Caco-2 (cell line): ENCODE measurements around the gene RFPL1. TPM values are rescaled to one million over a fixed set of nuclear protein-coding genes. Genes with fewer than 3 reads are reported as not detected.

ENCODE experiments used
- BruUV-seq: library from RNA; stranded (reverse); fragments of 400-500 nt; replicated peaks from 2 replicates; lab custom pipeline; 2021; lab: Mats Ljungman, UMichigan
- CTCF ChIA-PET: fragments of 300-600 bp; sonication (Branson Sonifier 250); formaldehyde crosslinking; loops from one replicate; lab custom pipeline; 2022; ENCODE audit warnings: antibody characterized with exemption; lab: Charles Lee
- POLR2A ChIA-PET: fragments of 300-600 bp; sonication (Branson Sonifier 250); formaldehyde crosslinking; loops from one replicate; lab custom pipeline; 2022; ENCODE audit warnings: antibody characterized with exemption; lab: Charles Lee
- DNase-seq, 2 experiments: peaks; one replicate each; pipeline versions ENCODE4 v3.0.0 to v3.0.0-alpha.2; 2020 to 2022
- H3K27me3 ChIP-seq: replicated peaks from 2 replicates; pipeline ENCODE4 v1.6.0; 2011; ENCODE audit warnings: low read length; ENCODE audit not compliant: control insufficient read depth, insufficient read depth
- H3K36me3 ChIP-seq: 2 replicates; pipeline ENCODE4 v1.5.1; 2011; ENCODE audit warnings: low read length; ENCODE audit not compliant: control insufficient read depth, insufficient read depth
- H3K4me1 ChIP-seq: fragments of 250-450 bp; sonication (Bioruptor Pico); 2 replicates; pipeline ENCODE4 v1.5.1; 2020; ENCODE audit warnings: mild to moderate bottlenecking
- H3K4me3 ChIP-seq: 2 replicates; pipeline ENCODE4 v1.5.1; 2011; ENCODE audit warnings: low read depth, mild to moderate bottlenecking, control low read depth, low read length
- H3K9me3 ChIP-seq: fragments of 250-450 bp; sonication (Bioruptor Pico); 2 replicates; pipeline ENCODE4 v1.5.1; 2020; ENCODE audit warnings: mild to moderate bottlenecking, moderate library complexity
- H3K27ac Mint-ChIP-seq: one replicate; pipeline ENCODE4 v1.8.0; 2022; ENCODE audit warnings: mixed read lengths; ENCODE audit not compliant: unreplicated experiment
- H3K27me3 Mint-ChIP-seq: one replicate; pipeline ENCODE4 v1.8.0; 2022; ENCODE audit warnings: mixed read lengths; ENCODE audit not compliant: insufficient read depth, unreplicated experiment
- H3K36me3 Mint-ChIP-seq: one replicate; pipeline ENCODE4 v1.8.0; 2022; ENCODE audit warnings: mild to moderate bottlenecking, mixed read lengths; ENCODE audit not compliant: insufficient read depth, unreplicated experiment
- H3K4me1 Mint-ChIP-seq: one replicate; pipeline ENCODE4 v1.8.0; 2022; ENCODE audit warnings: low read depth, mixed read lengths; ENCODE audit not compliant: unreplicated experiment
- H3K4me3 Mint-ChIP-seq: one replicate; pipeline ENCODE4 v1.8.0; 2022; ENCODE audit warnings: mild to moderate bottlenecking, moderate library complexity, mixed read lengths; ENCODE audit not compliant: unreplicated experiment
- H3K9me3 Mint-ChIP-seq: one replicate; pipeline ENCODE4 v1.8.0; 2022; ENCODE audit warnings: mixed read lengths; ENCODE audit not compliant: unreplicated experiment
- intact Hi-C: fragments of 100-400 bp; cut with micrococcal nuclease; formaldehyde crosslinking; loops from one replicate; pipeline ENCODE4 v1.10.0; 2022; ENCODE audit not compliant: unreplicated experiment
- total RNA-seq: library from RNA; stranded (reverse); gene quantifications from 2 replicates; pipeline ENCODE4 v1.2.3, GENCODE V29; 2022
- TF ChIP-seq, protein P1 (sequence below), 2 experiments: fragments of 200-600 bp in 1 of 2; IDR thresholded peaks; 1 replicate in 1 of 2; 2 replicates in 1 of 2; pipeline versions ENCODE4 v1.5.1 to v1.8.0; 2011 to 2022; ENCODE audit warnings: antibody characterized with exemption in 1 of 2, control low read depth in 1 of 2, inconsistent platforms in 1 of 2, low read depth in 1 of 2, low read length in 1 of 2, mild to moderate bottlenecking in 1 of 2, moderate library complexity in 1 of 2; ENCODE audit not compliant: insufficient read depth in 1 of 2, severe bottlenecking in 1 of 2, unreplicated experiment in 1 of 2

RFPL1 gene
- total RNA-seq, 1 experiment from 2014 or later, result not detected

DNA sequence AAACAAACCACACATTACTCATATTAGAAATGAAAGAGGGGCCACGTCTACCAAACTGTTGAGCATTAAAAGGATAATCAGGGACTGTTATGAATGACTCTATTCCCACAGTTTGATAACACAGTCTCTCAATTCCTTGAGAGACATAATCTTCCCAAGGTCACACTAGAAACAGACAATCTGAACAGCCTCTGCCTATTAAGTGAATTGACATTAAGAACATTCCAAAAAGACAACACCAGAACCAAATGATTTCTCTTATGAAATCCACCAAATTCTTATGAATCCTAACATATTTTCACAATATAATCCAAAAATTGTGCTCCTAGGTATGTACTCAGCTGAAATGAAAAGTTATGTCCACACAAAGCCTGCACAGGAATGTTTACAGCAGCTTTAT is 4.6 kb downstream of the RFPL1 start:
- Histone ChIP-seq H3K9me3 (no peaks in the 10 kb centered on the region), H3K4me3 (no peak overlapping the region), H3K36me3 (no peaks in the 10 kb centered on the region), H3K27me3 (no peaks in the 10 kb centered on the region), H3K4me1 (peaks cover 11% of the 10 kb centered on the region)
- H3K9me3 Mint-ChIP-seq, result no peaks in the 10 kb centered on the region
- ChIA-PET CTCF (no interaction called here), POLR2A (no interaction called here)
- H3K27ac Mint-ChIP-seq, result no peak overlapping the region
- H3K4me3 Mint-ChIP-seq, result no peak overlapping the region
- H3K36me3 Mint-ChIP-seq, result no peaks in the 10 kb centered on the region
- no peak for DNase-seq
- TF ChIP-seq, protein P1, sequence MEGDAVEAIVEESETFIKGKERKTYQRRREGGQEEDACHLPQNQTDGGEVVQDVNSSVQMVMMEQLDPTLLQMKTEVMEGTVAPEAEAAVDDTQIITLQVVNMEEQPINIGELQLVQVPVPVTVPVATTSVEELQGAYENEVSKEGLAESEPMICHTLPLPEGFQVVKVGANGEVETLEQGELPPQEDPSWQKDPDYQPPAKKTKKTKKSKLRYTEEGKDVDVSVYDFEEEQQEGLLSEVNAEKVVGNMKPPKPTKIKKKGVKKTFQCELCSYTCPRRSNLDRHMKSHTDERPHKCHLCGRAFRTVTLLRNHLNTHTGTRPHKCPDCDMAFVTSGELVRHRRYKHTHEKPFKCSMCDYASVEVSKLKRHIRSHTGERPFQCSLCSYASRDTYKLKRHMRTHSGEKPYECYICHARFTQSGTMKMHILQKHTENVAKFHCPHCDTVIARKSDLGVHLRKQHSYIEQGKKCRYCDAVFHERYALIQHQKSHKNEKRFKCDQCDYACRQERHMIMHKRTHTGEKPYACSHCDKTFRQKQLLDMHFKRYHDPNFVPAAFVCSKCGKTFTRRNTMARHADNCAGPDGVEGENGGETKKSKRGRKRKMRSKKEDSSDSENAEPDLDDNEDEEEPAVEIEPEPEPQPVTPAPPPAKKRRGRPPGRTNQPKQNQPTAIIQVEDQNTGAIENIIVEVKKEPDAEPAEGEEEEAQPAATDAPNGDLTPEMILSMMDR (IDR thresholded peaks at IDR 0.05; ENCODE audit: insufficient read depth in 1 of 2, low read depth in 1 of 2, low read length in 1 of 2, severe bottlenecking in 1 of 2, unreplicated experiment in 1 of 2), result no peak
- H3K27me3 Mint-ChIP-seq, result no peaks in the 10 kb centered on the region
- intact Hi-C loops, result no loop called here
- H3K4me1 Mint-ChIP-seq, result peaks cover 16% of the 10 kb centered on the region
- BruUV-seq, result no TSS peak

DNA sequence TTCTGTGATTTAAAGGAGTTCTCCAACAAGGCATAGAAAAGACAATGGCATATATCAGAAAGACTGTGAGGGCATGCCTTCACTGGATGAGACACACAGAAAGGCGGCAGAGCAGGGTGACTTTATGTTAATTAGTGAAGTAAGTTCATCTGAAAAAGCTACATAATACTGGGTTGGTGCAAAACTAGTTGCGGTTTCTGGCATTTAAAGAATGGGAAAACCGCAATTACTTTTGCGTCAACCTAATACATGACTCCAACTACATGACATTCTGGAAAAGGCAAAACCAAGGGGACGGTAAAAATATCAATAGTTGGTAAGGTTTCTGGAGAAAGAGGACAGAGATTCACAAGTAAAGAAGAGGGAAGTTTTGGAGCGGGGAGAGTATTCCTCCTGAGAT is 5.1 kb downstream of the RFPL1 start:
- TF ChIP-seq, protein P1 (IDR thresholded peaks at IDR 0.05; ENCODE audit: insufficient read depth in 1 of 2, low read depth in 1 of 2, low read length in 1 of 2, severe bottlenecking in 1 of 2, unreplicated experiment in 1 of 2), result no peak
- CTCF ChIA-PET, result no interaction called here
- DNase-seq, result no peak
- H3K9me3 Mint-ChIP-seq, result no peaks in the 10 kb centered on the region
- no peaks in the 10 kb centered on the region for H3K36me3 Mint-ChIP-seq
- Histone ChIP-seq H3K4me3 (no peak overlapping the region), H3K27me3 (no peaks in the 10 kb centered on the region), H3K9me3 (no peaks in the 10 kb centered on the region), H3K4me1 (peaks cover 11% of the 10 kb centered on the region), H3K36me3 (no peaks in the 10 kb centered on the region)
- intact Hi-C loops, result no loop called here
- no peaks in the 10 kb centered on the region for H3K27me3 Mint-ChIP-seq
- no peak overlapping the region for H3K4me3 Mint-ChIP-seq
- POLR2A ChIA-PET, result no interaction called here
- peak overlapping the region; percentile 2 for H3K27ac Mint-ChIP-seq
- H3K4me1 Mint-ChIP-seq, result peaks cover 16% of the 10 kb centered on the region
- no TSS peak for BruUV-seq

DNA sequence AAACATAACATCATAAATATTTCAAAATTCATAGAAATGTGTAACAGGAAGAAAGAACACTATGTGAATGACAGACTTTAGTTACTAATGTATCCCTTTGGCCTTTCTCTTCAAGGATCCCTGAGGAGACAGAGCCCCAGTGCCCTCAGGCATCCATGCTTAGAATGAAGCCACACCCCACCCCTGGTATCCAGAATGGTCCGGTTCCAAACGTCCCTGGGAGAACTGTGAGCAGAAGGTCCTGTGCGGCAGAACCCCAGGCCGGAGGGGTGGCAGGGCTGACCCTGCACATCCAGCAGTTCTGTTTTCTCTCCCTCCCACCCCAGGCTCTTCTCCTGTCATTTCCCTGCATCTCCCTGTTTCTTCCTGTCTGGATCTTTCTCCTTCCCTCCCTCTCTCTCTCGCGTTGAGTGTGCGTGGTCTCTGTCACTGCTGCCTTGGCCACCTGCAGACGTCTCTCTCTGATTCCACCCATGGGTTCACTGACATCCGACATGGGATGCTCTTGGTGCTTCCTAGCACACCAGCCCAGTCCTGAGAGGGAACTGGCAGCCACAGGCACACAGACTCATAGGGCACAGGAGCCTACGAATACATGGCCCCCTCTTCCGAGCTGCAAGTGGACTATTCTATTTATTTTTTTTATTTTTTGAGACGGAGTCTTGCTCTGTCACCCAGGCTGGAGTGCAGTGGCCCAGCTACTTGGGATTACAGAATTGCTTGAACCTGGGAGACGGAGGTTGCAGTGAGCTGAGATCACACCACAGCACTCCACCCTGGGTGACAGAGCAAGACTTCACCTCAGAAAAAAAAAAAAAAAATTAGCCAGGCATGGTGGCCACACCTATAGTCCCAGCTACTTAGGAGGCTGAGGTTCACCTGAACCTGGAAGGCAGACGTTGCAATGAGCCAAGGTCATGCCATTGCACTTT is 5.7 kb downstream of the RFPL1 start:
- H3K27me3 ChIP-seq, result no peaks in the 10 kb centered on the region
- TF ChIP-seq, protein P1 (IDR thresholded peaks at IDR 0.05; ENCODE audit: insufficient read depth in 1 of 2, low read depth in 1 of 2, low read length in 1 of 2, severe bottlenecking in 1 of 2, unreplicated experiment in 1 of 2), result no peak
- H3K9me3 ChIP-seq, result no peaks in the 10 kb centered on the region
- peaks cover 16% of the 10 kb centered on the region for H3K4me1 Mint-ChIP-seq
- no peaks in the 10 kb centered on the region for H3K36me3 ChIP-seq
- intact Hi-C loops, result no loop called here
- no peaks in the 10 kb centered on the region for H3K27me3 Mint-ChIP-seq
- no peaks in the 10 kb centered on the region for H3K36me3 Mint-ChIP-seq
- DNase-seq, result peak in 1 of 2 experiments; percentile 10
- no TSS peak for BruUV-seq
- no peaks in the 10 kb centered on the region for H3K9me3 Mint-ChIP-seq
- CTCF ChIA-PET, result interaction anchor here (1.2 kb wide), 1 partner anchor 13 kb away, joined by 3 read pairs; no protein-coding TSS in a partner anchor
- POLR2A ChIA-PET, result no interaction called here
- H3K4me3 ChIP-seq, result no peak overlapping the region
- H3K27ac Mint-ChIP-seq, result peak overlapping the region; percentile 14
- H3K4me3 Mint-ChIP-seq, result no peak overlapping the region
- H3K4me1 ChIP-seq, result peaks cover 11% of the 10 kb centered on the region
